OCI-LY7 (cell line): ENCODE data around the gene NID2. TPM values are rescaled to one million over a fixed set of nuclear protein-coding genes. Genes with fewer than 3 reads are reported as not detected.

Experiments used
- BruUV-seq: library from RNA; stranded (reverse); fragments of 400-500 nt; replicated peaks from 2 replicates; lab custom pipeline; 2021; lab: Mats Ljungman, UMichigan
- CTCF ChIA-PET: fragments of 300-600 bp; sonication (Branson Sonifier 250); formaldehyde crosslinking; loops from one replicate; lab custom pipeline; 2022; ENCODE audit warnings: antibody characterized with exemption; ENCODE audit not compliant: unreplicated experiment; lab: Charles Lee
- POLR2A ChIA-PET: fragments of 300-600 bp; sonication (Branson Sonifier 250); formaldehyde crosslinking; loops from one replicate; lab custom pipeline; 2022; ENCODE audit warnings: antibody characterized with exemption; lab: Charles Lee
- DNase-seq: peaks from one replicate; pipeline ENCODE4 v3.0.0-alpha.2; 2015; ENCODE audit warnings: low spot score
- H2AFZ ChIP-seq: fragments of 200-600 bp; sonication (generic), shearing (Covaris generic); 2 replicates; pipeline ENCODE4 v1.6.1; 2014; ENCODE audit warnings: mild to moderate bottlenecking, antibody characterized with exemption, low read length, moderate library complexity
- H3K27ac ChIP-seq: fragments of 200-600 bp; sonication (generic); 2 replicates; pipeline ENCODE4 v1.5.1; 2014; ENCODE audit warnings: mixed run types, low read depth, mild to moderate bottlenecking, moderate library complexity, low read length, inconsistent platforms; ENCODE audit not compliant: poor library complexity, severe bottlenecking
- H3K36me3 ChIP-seq: fragments of 200-600 bp; sonication (generic); 2 replicates; pipeline ENCODE4 v1.6.1; 2014; ENCODE audit warnings: mild to moderate bottlenecking, antibody characterized with exemption, low read length, moderate library complexity, mixed read lengths; ENCODE audit not compliant: insufficient read depth
- H3K4me1 ChIP-seq: fragments of 200-600 bp; sonication (generic); 2 replicates; pipeline ENCODE4 v1.5.1; 2014; ENCODE audit warnings: mild to moderate bottlenecking, low read length; ENCODE audit not compliant: insufficient read depth, poor library complexity, severe bottlenecking
- H3K4me2 ChIP-seq: fragments of 200-600 bp; sonication (generic); 2 replicates; pipeline ENCODE4 v1.6.1; 2014; ENCODE audit warnings: mild to moderate bottlenecking, low read length
- H3K4me3 ChIP-seq: fragments of 200-600 bp; sonication (generic); 2 replicates; pipeline ENCODE4 v1.5.1; 2014; ENCODE audit warnings: mild to moderate bottlenecking, low read depth, low read length; ENCODE audit not compliant: poor library complexity, severe bottlenecking
- H3K79me2 ChIP-seq: fragments of 200-600 bp; sonication (generic); 2 replicates; pipeline ENCODE4 v1.6.1; 2016; ENCODE audit warnings: low read depth, mild to moderate bottlenecking, low read length, moderate library complexity, mixed read lengths; ENCODE audit not compliant: insufficient read depth
- H3K9me2 ChIP-seq: fragments of 200-600 bp; sonication (generic); 2 replicates; pipeline ENCODE4 v1.6.1; 2016; ENCODE audit warnings: mild to moderate bottlenecking, low read length, mixed read lengths; ENCODE audit not compliant: insufficient read depth
- H3K9me3 ChIP-seq: fragments of 200-600 bp; sonication (generic); 2 replicates; pipeline ENCODE4 v1.6.1; 2014; ENCODE audit warnings: mild to moderate bottlenecking, mixed run types, low read length, mixed read lengths
- H4K20me1 ChIP-seq: fragments of 200-600 bp; sonication (generic); 2 replicates; pipeline ENCODE4 v1.6.1; 2014; ENCODE audit warnings: mild to moderate bottlenecking, antibody characterized with exemption, low read length, moderate library complexity, mixed read lengths; ENCODE audit not compliant: insufficient read depth
- CTCF ChIP-seq: fragments of 200-600 bp; sonication (generic); conservative IDR thresholded peaks from 2 replicates; pipeline ENCODE4 v1.5.1; 2014; ENCODE audit warnings: mild to moderate bottlenecking, antibody characterized with exemption, low read length, moderate library complexity, mixed read lengths
- EZH2phosphoT487 ChIP-seq: fragments of 200-600 bp; sonication (generic); IDR thresholded peaks from 2 replicates; pipeline ENCODE4 v1.6.1; 2018; ENCODE audit warnings: low read depth, borderline replicate concordance, mild to moderate bottlenecking, mixed run types, antibody characterized with exemption, low read length, moderate library complexity, mixed read lengths
- intact Hi-C: fragments of 100-400 bp; cut with micrococcal nuclease; formaldehyde crosslinking; loops from one replicate; pipeline ENCODE4 v1.10.0; 2022; ENCODE audit not compliant: unreplicated experiment
- total RNA-seq, 2 experiments: library from RNA; depleted of rRNA in 1 of 2; stranded (reverse); fragments of >200 nt in 1 of 2; shearing (Covaris generic) in 1 of 2; gene quantifications; 2 replicates each; pipeline ENCODE4 v1.2.3, GENCODE V29; 2014 to 2022

NID2 gene
- total RNA-seq, 2 experiments from 2014 or later: not detected

DNA sequence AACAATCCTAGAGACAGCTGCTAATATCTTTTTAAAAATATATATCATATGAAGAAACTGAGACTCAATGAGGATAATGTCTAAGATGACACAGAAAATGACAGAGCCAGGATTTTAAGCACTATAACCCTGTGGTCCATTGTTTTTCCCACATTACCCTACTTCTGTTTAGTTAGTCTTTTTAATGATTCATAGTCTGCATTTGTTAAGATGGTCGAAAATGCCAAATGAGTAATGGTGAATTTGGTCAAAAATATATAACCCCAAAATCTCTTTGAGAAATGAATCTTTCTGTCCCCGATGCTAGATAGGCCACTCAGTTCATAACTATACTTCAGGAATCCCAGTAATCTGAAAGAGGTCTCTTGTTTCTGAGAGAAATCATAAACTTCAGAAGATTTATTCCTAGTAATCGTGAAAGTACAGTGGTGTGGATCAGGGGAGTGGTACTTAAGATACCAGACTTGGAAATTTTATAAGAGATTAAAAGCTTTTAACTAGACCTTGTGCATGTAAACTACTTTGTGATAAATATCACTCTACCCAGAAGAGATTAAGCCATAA is 68.8 kb downstream of the NID2 start:
- Histone ChIP-seq H3K79me2 (peaks cover 38% of the 10 kb centered on the region), H3K27ac (no peak overlapping the region), H3K4me3 (no peak overlapping the region), H2AFZ (no peak overlapping the region), H4K20me1 (peaks cover 21% of the 10 kb centered on the region; the same call in 1 of the 2 replicates), H3K9me3 (no peaks in the 10 kb centered on the region), H3K4me1 (no peaks in the 10 kb centered on the region), H3K9me2 (no peaks in the 10 kb centered on the region), H3K4me2 (no peak overlapping the region), H3K36me3 (peaks cover 100% of the 10 kb centered on the region)
- ChIA-PET POLR2A (interaction anchor here (0.8 kb wide), 1 partner anchor 38 kb away, joined by 3 read pairs; no protein-coding TSS in a partner anchor), CTCF (no interaction called here)
- intact Hi-C loops: no loop called here
- TF ChIP-seq CTCF: no peak
- no peak for TF ChIP-seq EZH2phosphoT487
- BruUV-seq: no TSS peak
- no peak for DNase-seq

GRCh38 chr14:51999084-51999483 is 69.8 kb downstream of the NID2 start:
- H3K36me3 ChIP-seq: peaks cover 100% of the 10 kb centered on the region
- BruUV-seq: no TSS peak
- no peak overlapping the region for H3K4me2 ChIP-seq
- H3K4me3 ChIP-seq: no peak overlapping the region
- no peak overlapping the region for H2AFZ ChIP-seq
- POLR2A ChIA-PET: no interaction called here
- no peak for TF ChIP-seq CTCF
- no peak for TF ChIP-seq EZH2phosphoT487
- peaks cover 45% of the 10 kb centered on the region for H3K79me2 ChIP-seq
- intact Hi-C loops: loop anchor here (5.0 to 10.0 kb wide), 2 partner anchors 136 to 273 kb away; no protein-coding TSS in a partner anchor
- H3K9me2 ChIP-seq: no peaks in the 10 kb centered on the region
- H4K20me1 ChIP-seq: peaks cover 21% of the 10 kb centered on the region; the same call in 1 of the 2 replicates
- H3K27ac ChIP-seq: no peak overlapping the region
- DNase-seq: no peak
- no peaks in the 10 kb centered on the region for H3K9me3 ChIP-seq
- CTCF ChIA-PET: no interaction called here
- no peaks in the 10 kb centered on the region for H3K4me1 ChIP-seq

GRCh38 chr14:51998348-51998747 is 70.5 kb downstream of the NID2 start:
- no peak overlapping the region for H3K27ac ChIP-seq
- no peak overlapping the region for H3K4me2 ChIP-seq
- TF ChIP-seq CTCF: no peak
- no peak for TF ChIP-seq EZH2phosphoT487
- BruUV-seq: no TSS peak
- H3K79me2 ChIP-seq: peaks cover 53% of the 10 kb centered on the region
- CTCF ChIA-PET: no interaction called here
- peaks cover 4% of the 10 kb centered on the region for H3K4me1 ChIP-seq
- peaks cover 25% of the 10 kb centered on the region; the same call in 1 of the 2 replicates for H4K20me1 ChIP-seq
- H3K9me3 ChIP-seq: no peaks in the 10 kb centered on the region
- H3K9me2 ChIP-seq: no peaks in the 10 kb centered on the region
- intact Hi-C loops: loop anchor here (5.0 to 10.0 kb wide), 2 partner anchors 136 to 274 kb away; no protein-coding TSS in a partner anchor
- no peak overlapping the region for H3K4me3 ChIP-seq
- POLR2A ChIA-PET: interaction anchor here (0.6 kb wide), 1 partner anchor 912 kb away, joined by 3 read pairs; no protein-coding TSS in a partner anchor
- no peak overlapping the region for H2AFZ ChIP-seq
- peaks cover 100% of the 10 kb centered on the region for H3K36me3 ChIP-seq
- no peak for DNase-seq
